A549 (cell line): ENCODE results near the gene CLASP1. TPM values are rescaled to one million over a fixed set of nuclear protein-coding genes. Genes with fewer than 3 reads are reported as not detected.

ENCODE experiments used
- ATAC-seq, 2 experiments: fragments of 200-7000 bp in 1 of 2; fragments of >200 bp in 1 of 2; cut with Nextera tagmentation in 1 of 2; cut with Tn5 transposase in 1 of 2; 3 replicates each; pipeline versions ENCODE4 v1.8.0 to v1.9.1; 2018 to 2020; ENCODE audit warnings: mild to moderate bottlenecking in 1 of 2, moderate library complexity in 1 of 2
- CTCF ChIA-PET: fragments of 300-600 bp; sonication (Branson Sonifier 250); formaldehyde crosslinking; extraction: SDS; loops from one replicate; lab custom pipeline; 2021; ENCODE audit warnings: antibody characterized with exemption, inconsistent platforms; lab: Yijun Ruan, JAX
- POLR2A ChIA-PET: fragments of 350-600 bp; formaldehyde crosslinking; extraction: SDS; loops from one replicate; lab custom pipeline; 2021; ENCODE audit warnings: antibody characterized with exemption, inconsistent platforms; lab: Yijun Ruan, JAX
- DNase-seq, 2 experiments: peaks; one replicate each; pipeline versions ENCODE4 v3.0.0 to v3.0.0-alpha.2; 2011 to 2016; ENCODE audit warnings: low read depth in 1 of 2, low spot score in 1 of 2
- FAIRE-seq: peaks from 2 replicates; lab custom pipeline; 2011; peaks lifted over from hg19 to GRCh38; lab: Jason Lieb, UNC
- H3K27ac ChIP-seq, 2 experiments: fragments of >200 bp; sonication (Bioruptor Twin); formaldehyde crosslinking; 3 replicates each; pipeline ENCODE4 v1.5.1; 2016 to 2017
- H3K4me1 ChIP-seq: fragments of >200 bp; sonication (Bioruptor Twin); formaldehyde crosslinking; 3 replicates; pipeline ENCODE4 v1.6.1; 2016
- H3K4me2 ChIP-seq: fragments of >200 bp; sonication (Bioruptor Twin); formaldehyde crosslinking; 3 replicates; pipeline ENCODE4 v1.6.1; 2016
- H3K4me3 ChIP-seq: fragments of >200 bp; sonication (Bioruptor Twin); formaldehyde crosslinking; 3 replicates; pipeline ENCODE4 v1.5.1; 2016
- H3K9me3 ChIP-seq: fragments of >200 bp; sonication (Bioruptor Twin); formaldehyde crosslinking; 3 replicates; pipeline ENCODE4 v1.6.1; 2016
- ATOH8 ChIP-seq: fragments of 250-450 bp; sonication (Bioruptor Pico); IDR thresholded peaks from 2 replicates; pipeline ENCODE4 v1.5.0; 2020; ENCODE audit warnings: low read depth, mild to moderate bottlenecking, moderate library complexity
- BCL3 ChIP-seq: fragments of >200 bp; sonication (Bioruptor Twin); formaldehyde crosslinking; IDR thresholded peaks from 3 replicates; pipeline ENCODE4 v1.6.1; 2016
- BHLHE40 ChIP-seq: IDR thresholded peaks from 2 replicates; pipeline ENCODE4 v1.6.1; 2012; ENCODE audit warnings: low read depth, low read length, inconsistent platforms
- CBX8 ChIP-seq: fragments of 200-600 bp; sonication (generic); IDR thresholded peaks from 2 replicates; pipeline ENCODE4 v1.6.1; 2016
- CEBPB ChIP-seq, 2 experiments: fragments of >200 bp in 1 of 2; sonication (Bioruptor Twin) in 1 of 2; formaldehyde crosslinking in 1 of 2; IDR thresholded peaks; 2 replicates each; pipeline ENCODE4 v1.6.1; 2012 to 2016
- E2F6 ChIP-seq: IDR thresholded peaks from 2 replicates; pipeline ENCODE4 v1.6.1; 2012; ENCODE audit warnings: low read depth, borderline replicate concordance
- EP300 ChIP-seq, 2 experiments: fragments of >200 bp; sonication (Bioruptor Twin); formaldehyde crosslinking; IDR thresholded peaks; 2 replicates in 1 of 2; 3 replicates in 1 of 2; pipeline ENCODE4 v1.6.1; 2016 to 2017
- FOSB ChIP-seq: fragments of 250-450 bp; sonication (Bioruptor Pico); IDR thresholded peaks from 2 replicates; pipeline ENCODE4 v1.5.0; 2020; ENCODE audit warnings: mild to moderate bottlenecking, moderate library complexity
- HEYL ChIP-seq: fragments of 250-450 bp; sonication (Bioruptor Pico); IDR thresholded peaks from 2 replicates; pipeline ENCODE4 v1.8.0; 2021; ENCODE audit warnings: mild to moderate bottlenecking, moderate library complexity
- HOXB13 ChIP-seq: fragments of 250-450 bp; sonication (Bioruptor Pico); IDR thresholded peaks from 2 replicates; pipeline ENCODE4 v1.5.0; 2020; ENCODE audit warnings: low read depth, mild to moderate bottlenecking, moderate library complexity
- JUN ChIP-seq, 2 experiments: fragments of >200 bp; sonication (Bioruptor Twin); formaldehyde crosslinking; IDR thresholded peaks; 2 replicates in 1 of 2; 3 replicates in 1 of 2; pipeline ENCODE4 v1.6.1; 2016 to 2017
- JUNB ChIP-seq: fragments of >200 bp; sonication (Bioruptor Twin); formaldehyde crosslinking; IDR thresholded peaks from 2 replicates; pipeline ENCODE4 v1.6.1; 2016
- KDM1A ChIP-seq: fragments of 200-600 bp; sonication (generic); IDR thresholded peaks from 2 replicates; pipeline ENCODE4 v1.6.1; 2016; ENCODE audit warnings: low read depth, mild to moderate bottlenecking
- NFE2L2 ChIP-seq: fragments of 150-350 bp; conservative IDR thresholded peaks from 2 replicates; pipeline ENCODE4 v1.6.1; 2014; ENCODE audit warnings: low read length
- POLR2AphosphoS2 ChIP-seq: conservative IDR thresholded peaks from 2 replicates; pipeline ENCODE4 v1.6.1; 2012; ENCODE audit warnings: low read length, improper control_type of control experiment, inconsistent platforms
- RARB ChIP-seq: fragments of 250-450 bp; sonication (Bioruptor Pico); IDR thresholded peaks from 2 replicates; pipeline ENCODE4 v1.8.0; 2021; ENCODE audit warnings: mild to moderate bottlenecking, moderate library complexity
- TP53 ChIP-seq: fragments of 250-450 bp; sonication (Bioruptor Pico); IDR thresholded peaks from 2 replicates; pipeline ENCODE4 v1.5.0; 2021; ENCODE audit warnings: mild to moderate bottlenecking, moderate library complexity
- ZFP36 ChIP-seq: fragments of 450-650 bp; IDR thresholded peaks from 2 replicates; pipeline ENCODE4 v1.6.1; 2014; ENCODE audit warnings: borderline replicate concordance; ENCODE audit not compliant: partially characterized antibody
- ZNF302 ChIP-seq: fragments of 250-450 bp; sonication (Bioruptor Pico); IDR thresholded peaks from 2 replicates; pipeline ENCODE4 v1.9.0; 2021; ENCODE audit warnings: inconsistent platforms, mild to moderate bottlenecking, moderate library complexity
- WGBS: methylation state at CpG from one replicate; pipeline ENCODE4 v1.1.6; 2017; ENCODE audit errors: missing lambda C conversion rate; 5-methylcytosine and 5-hydroxymethylcytosine counted together
- polyA plus RNA-seq, 4 experiments: library from polyadenylated mRNA; depleted of rRNA in 3 of 4; stranded (reverse); fragments of >200 nt; fragmentation: RNase III in 1 of 4; extraction: RNeasy Plus Mini Kit Qiagen cat#74134 plus additional on column Dnase treatment in 1 of 4; gene quantifications; 2 replicates in 3 of 4; 3 replicates in 1 of 4; pipeline ENCODE4 v1.2.3, GENCODE V29; 2011 to 2017
- TF ChIP-seq, protein P1 (sequence below): fragments of 250-450 bp; sonication (Bioruptor Pico); IDR thresholded peaks from 2 replicates; pipeline ENCODE4 v1.5.0; 2021; ENCODE audit warnings: mild to moderate bottlenecking, moderate library complexity, borderline replicate concordance
- TF ChIP-seq, protein P2 (sequence below): IDR thresholded peaks from 2 replicates; pipeline ENCODE4 v1.6.1; 2012

Gene CLASP1
- polyA plus RNA-seq, 2 of the 4 experiments (the other 2 are of a cell fraction): 11.7 to 15.8 TPM

DNA sequence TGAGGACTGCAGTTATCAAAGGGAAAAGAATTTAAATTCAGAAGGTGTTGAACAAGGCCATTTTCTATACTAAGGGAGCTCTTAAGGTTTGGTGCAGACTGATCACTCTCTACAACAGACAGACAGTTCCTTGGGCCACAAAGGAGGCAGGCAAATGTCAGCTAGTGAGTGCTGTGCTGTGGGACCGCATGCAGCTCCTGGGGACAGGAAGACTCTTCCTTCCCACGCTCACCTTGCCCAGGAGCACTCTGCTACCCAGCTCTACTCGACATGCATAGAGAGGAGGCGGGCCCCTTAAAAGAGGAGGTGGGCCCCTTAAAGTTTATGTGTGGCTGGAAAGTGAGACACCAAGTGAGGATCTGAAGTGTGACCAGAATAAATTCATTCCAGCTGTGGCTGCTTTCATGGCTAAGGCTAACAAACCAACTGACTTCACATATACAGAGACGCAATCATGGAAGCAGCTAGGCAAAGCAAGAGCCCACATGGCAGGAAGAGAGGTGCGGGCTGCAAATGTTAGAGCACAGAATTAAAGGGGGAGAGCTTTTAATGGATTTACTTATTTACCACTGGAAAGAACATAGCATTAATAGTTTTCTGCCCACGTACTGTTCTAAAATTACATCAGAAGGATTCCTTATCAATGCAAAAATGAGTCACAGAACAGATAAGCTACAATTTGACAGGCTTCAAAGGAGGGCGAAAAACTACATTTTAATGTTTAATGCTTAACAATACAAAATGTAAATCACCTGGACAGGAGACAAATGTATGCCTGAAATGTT is 220.0 kb downstream of the CLASP1 start (continued):
- TF ChIP-seq ATOH8 (CRISPR knock-in tag): no peak
- TF ChIP-seq RARB (CRISPR knock-in tag): no peak
- TF ChIP-seq JUN (IDR thresholded peaks at IDR 0.05): no peak
- TF ChIP-seq JUNB: no peak

DNA sequence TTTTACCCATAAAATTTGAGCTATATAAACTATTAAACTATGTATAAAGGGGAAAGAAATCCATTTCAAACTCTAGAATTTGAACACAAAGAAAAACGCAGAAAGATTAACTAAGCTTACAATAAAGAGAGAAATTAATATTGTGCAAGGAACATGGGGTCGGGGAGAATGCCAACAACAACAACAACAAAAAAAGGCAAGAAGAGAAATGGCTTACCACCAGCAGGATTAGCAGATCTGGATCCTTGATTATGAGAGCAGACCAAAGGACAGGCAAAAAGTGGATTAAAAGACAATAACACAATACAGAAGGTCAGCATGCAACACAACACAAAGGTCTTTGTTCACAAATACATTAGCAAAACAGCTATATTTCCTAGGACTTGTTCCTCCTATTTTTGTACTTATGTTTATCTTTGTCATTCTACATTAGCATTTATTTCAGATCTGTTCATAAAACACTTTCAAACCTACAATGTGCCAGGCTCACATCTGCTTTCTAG is 222.0 kb downstream of the CLASP1 start:
- no peak overlapping the region for H3K27ac ChIP-seq
- no peak overlapping the region for H3K4me2 ChIP-seq
- DNase-seq: no peak
- TF ChIP-seq BCL3 (no peak), BHLHE40 (no peak), EP300 (IDR thresholded peaks at IDR 0.05) (no peak), KDM1A (no peak), CBX8 (no peak), ZNF302 (CRISPR knock-in tag) (no peak)
- WGBS: 83% methylated on average over 2 of the region's 2 CpGs
- no peaks in the 10 kb centered on the region for H3K9me3 ChIP-seq
- ChIA-PET POLR2A (no interaction called here), CTCF (no interaction called here)
- H3K4me1 ChIP-seq: no peaks in the 10 kb centered on the region
- H3K4me3 ChIP-seq: no peak overlapping the region
- no peak for ATAC-seq
- no peak for FAIRE-seq

GRCh38 chr2:121420486-121420885 is 228.8 kb downstream of the CLASP1 start:
- H3K9me3 ChIP-seq: no peaks in the 10 kb centered on the region
- CTCF ChIA-PET: interaction anchor here (0.7 to 2.6 kb wide), 7 partner anchors 11 to 325 kb away, joined by 3 to 8 read pairs (median 4); no protein-coding TSS in a partner anchor

More at GRCh38 chr2:121420486-121420885, 228.8 kb downstream of the CLASP1 start:
- WGBS: 92% methylated on average over 5 of the region's 5 CpGs
- no peak for DNase-seq
- no peak overlapping the region for H3K27ac ChIP-seq
- TF ChIP-seq, protein P1, sequence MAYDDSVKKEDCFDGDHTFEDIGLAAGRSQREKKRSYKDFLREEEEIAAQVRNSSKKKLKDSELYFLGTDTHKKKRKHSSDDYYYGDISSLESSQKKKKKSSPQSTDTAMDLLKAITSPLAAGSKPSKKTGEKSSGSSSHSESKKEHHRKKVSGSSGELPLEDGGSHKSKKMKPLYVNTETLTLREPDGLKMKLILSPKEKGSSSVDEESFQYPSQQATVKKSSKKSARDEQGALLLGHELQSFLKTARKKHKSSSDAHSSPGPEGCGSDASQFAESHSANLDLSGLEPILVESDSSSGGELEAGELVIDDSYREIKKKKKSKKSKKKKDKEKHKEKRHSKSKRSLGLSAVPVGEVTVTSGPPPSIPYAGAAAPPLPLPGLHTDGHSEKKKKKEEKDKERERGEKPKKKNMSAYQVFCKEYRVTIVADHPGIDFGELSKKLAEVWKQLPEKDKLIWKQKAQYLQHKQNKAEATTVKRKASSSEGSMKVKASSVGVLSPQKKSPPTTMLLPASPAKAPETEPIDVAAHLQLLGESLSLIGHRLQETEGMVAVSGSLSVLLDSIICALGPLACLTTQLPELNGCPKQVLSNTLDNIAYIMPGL (CRISPR knock-in tag): no peak
- TF ChIP-seq TP53 (CRISPR knock-in tag): no peak
- TF ChIP-seq HOXB13 (CRISPR knock-in tag): no peak
- TF ChIP-seq, protein P2, sequence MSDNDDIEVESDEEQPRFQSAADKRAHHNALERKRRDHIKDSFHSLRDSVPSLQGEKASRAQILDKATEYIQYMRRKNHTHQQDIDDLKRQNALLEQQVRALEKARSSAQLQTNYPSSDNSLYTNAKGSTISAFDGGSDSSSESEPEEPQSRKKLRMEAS: no peak
- no peak for TF ChIP-seq NFE2L2
- TF ChIP-seq RARB (CRISPR knock-in tag): no peak
- TF ChIP-seq HEYL: no peak
- no peak for TF ChIP-seq CEBPB (IDR thresholded peaks at IDR 0.05)
- TF ChIP-seq JUNB: no peak
- TF ChIP-seq FOSB: no peak
- no peak for TF ChIP-seq ZFP36
- TF ChIP-seq E2F6: no peak
- no peak for TF ChIP-seq POLR2AphosphoS2
- TF ChIP-seq ATOH8 (CRISPR knock-in tag): no peak
- TF ChIP-seq, all 56 proteins: peak for 0
- FAIRE-seq: no peak
- no peak overlapping the region for H3K4me3 ChIP-seq
- no peaks in the 10 kb centered on the region for H3K4me1 ChIP-seq
- no peak overlapping the region for H3K4me2 ChIP-seq
- no peak for ATAC-seq
- POLR2A ChIA-PET: interaction anchor here (0.7 kb wide), 1 partner anchor 10 kb away, joined by 3 read pairs; no protein-coding TSS in a partner anchor
